Aorta (tissue), 5 donors: ENCODE results near the gene FAT3. TPM values are rescaled to one million over a fixed set of nuclear protein-coding genes. Genes with fewer than 3 reads are reported as not detected.

Experiments
- ATAC-seq: fragments of 200-7000 bp; cut with Tn5 transposase; one replicate; pipeline ENCODE4 v1.9.1; 2022; ENCODE audit warnings: moderate library complexity; ENCODE audit not compliant: low FRiP score
- DNase-seq, 2 donors: peaks; one replicate each; pipeline ENCODE4 v3.0.0-alpha.2; 2020
- H3K27ac ChIP-seq, 2 donors: one replicate each; pipeline ENCODE4 v1.5.1; 2013; ENCODE audit warnings: low read length in 2 of 2, mild to moderate bottlenecking in 2 of 2, moderate library complexity in 2 of 2, control low read depth in 1 of 2, inconsistent platforms in 1 of 2, low read depth in 1 of 2
- H3K27me3 ChIP-seq, 2 donors: one replicate each; pipeline ENCODE4 v1.6.1; 2013; ENCODE audit warnings: control low read depth in 1 of 2, low read length in 1 of 2, mild to moderate bottlenecking in 1 of 2, moderate library complexity in 1 of 2; ENCODE audit not compliant: insufficient read depth in 2 of 2, control insufficient read depth in 1 of 2
- H3K36me3 ChIP-seq, 2 donors: one replicate each; pipeline ENCODE4 v1.6.1; 2013; ENCODE audit warnings: control low read depth in 1 of 2, low read length in 1 of 2, mild to moderate bottlenecking in 1 of 2; ENCODE audit not compliant: insufficient read depth in 2 of 2, control insufficient read depth in 1 of 2
- H3K4me1 ChIP-seq, 2 donors: one replicate each; pipeline ENCODE4 v1.6.1; 2013; ENCODE audit warnings: low read length in 2 of 2, control low read depth in 1 of 2, mild to moderate bottlenecking in 1 of 2, moderate library complexity in 1 of 2; ENCODE audit not compliant: insufficient read depth in 2 of 2, control insufficient read depth in 1 of 2
- H3K4me3 ChIP-seq, 2 donors: one replicate each; pipeline ENCODE4 v1.5.1; 2013; ENCODE audit warnings: low read length in 2 of 2, control low read depth in 1 of 2, mild to moderate bottlenecking in 1 of 2
- H3K9me3 ChIP-seq: one replicate; pipeline ENCODE4 v1.6.1; 2013; ENCODE audit warnings: mild to moderate bottlenecking, low read length; ENCODE audit not compliant: control insufficient read depth
- WGBS, 2 donors: extraction: QIAGEN DNeasy Blood & Tissue Kit; methylation state at CpG; one replicate each; pipeline ENCODE4 v1.1.7; 2013; 5-methylcytosine and 5-hydroxymethylcytosine counted together
- intact Hi-C, 2 donors: fragments of 100-400 bp; cut with DNase I; formaldehyde crosslinking; loops; one replicate each; pipeline versions ENCODE4 v1.14.2 to v1.15.0; 2022
- long read RNA-seq, 2 donors: library from polyadenylated mRNA; unstranded; transcript quantifications; one replicate each; pipeline ENCODE4 v2.0.0, GENCODE V29; 2020 to 2021
- polyA plus RNA-seq, 2 donors: library from polyadenylated mRNA; stranded (reverse); fragments of 200-250 nt; gene quantifications; one replicate each; pipeline ENCODE4 v1.2.3, GENCODE V29; 2013
- total RNA-seq, 2 donors: library from RNA; stranded (reverse); fragmentation: NEBNext Ultra II Directional; extraction: Animal tissue kit (Norgen Biotek cat#: 25700); gene quantifications; one replicate each; pipeline ENCODE4 v1.2.1, GENCODE V29; 2021
- donor health status: healthy with polysubstance abuse.
- donor health status: Bipolar disorder and iron deficiency.
- donor health status: DM: no; HTN: no; CAD: no.
- donor health status: DM: no; HTN: no; CAD: no.
- donor health status: DM: yes; HTN: yes; CAD: no.

Gene FAT3
- 10 to 100 TPM; 14.8 to 37.5 TPM for total RNA-seq
- 10 to 100 TPM in 1 of 2 donors, 1 to 10 TPM in 1; 4.0 to 11.3 TPM for polyA plus RNA-seq
- long read RNA-seq, donor 1, partial matches to known transcripts: 2 of 8 reads
- long read RNA-seq, donor 1, other reads (novel, unspliced or antisense): 6 of 8 reads
- long read RNA-seq, donor 2, partial matches to known transcripts: 3 of 5 reads
- long read RNA-seq, donor 2, other reads (novel, unspliced or antisense): 2 of 5 reads

DNA sequence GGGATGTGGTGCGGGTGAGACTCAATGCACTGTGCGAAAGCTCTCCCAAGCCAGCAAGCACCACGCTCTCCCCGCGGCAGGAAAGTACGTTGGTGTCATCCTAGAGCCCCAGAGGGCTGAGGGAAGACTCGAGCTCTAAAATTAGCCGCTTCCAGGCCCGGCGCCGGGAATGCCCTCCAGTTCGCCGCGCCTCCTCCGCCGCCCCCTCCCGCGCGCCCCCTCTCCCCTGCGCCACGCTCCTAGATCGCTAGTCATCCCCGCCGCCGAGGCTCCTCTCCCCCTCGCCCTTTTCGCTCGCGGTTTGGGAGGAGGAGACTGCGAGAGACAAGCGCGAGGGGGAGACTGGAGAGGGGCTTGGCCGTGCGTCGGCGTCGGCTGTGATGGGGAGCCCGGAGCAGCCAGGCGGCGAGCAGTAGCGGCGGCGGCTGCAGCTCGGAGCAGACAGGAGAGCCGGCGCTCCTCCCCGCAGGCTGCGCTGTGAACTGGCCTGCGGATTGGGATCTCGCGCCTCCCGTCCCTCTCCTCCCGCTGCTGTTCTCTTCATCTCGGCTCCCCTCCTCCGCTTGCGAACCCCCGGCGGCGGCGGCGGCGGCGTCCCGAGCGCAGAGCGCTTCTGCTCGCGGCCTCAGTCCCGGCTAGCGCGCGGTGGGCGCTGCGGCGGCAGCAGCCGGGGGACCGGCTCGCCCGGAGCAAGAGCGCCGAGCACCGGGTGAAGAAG, at the start of gene FAT3:
Gene FAT3 (plus strand): TSS at position 412 of the 718 bp plus-strand sequence. CDS start 127,295 bp downstream, outside the sequence.
- ATAC-seq (peak; percentile 68), DNase-seq (peak; percentile 53 to 86)
- Histone ChIP-seq H3K27ac (peak within 1 kb of the TSS in 1 of 2 donors; percentile 30), H3K9me3 (no peaks in the 10 kb centered on the region), H3K4me1 (no peaks in the 10 kb centered on the region), H3K36me3 (no peaks in the 10 kb centered on the region), H3K4me3 (peak within 1 kb of the TSS; percentile 8 to 67), H3K27me3 (no peaks in the 10 kb centered on the region)
- WGBS, 2 donors: 1% methylated on average over 68 to 82 of the region's 82 CpGs
- intact Hi-C loops: loop anchor here in 1 of 2 donors (10.0 kb wide), 3 partner anchors 50 to 320 kb away; no protein-coding TSS in a partner anchor

DNA sequence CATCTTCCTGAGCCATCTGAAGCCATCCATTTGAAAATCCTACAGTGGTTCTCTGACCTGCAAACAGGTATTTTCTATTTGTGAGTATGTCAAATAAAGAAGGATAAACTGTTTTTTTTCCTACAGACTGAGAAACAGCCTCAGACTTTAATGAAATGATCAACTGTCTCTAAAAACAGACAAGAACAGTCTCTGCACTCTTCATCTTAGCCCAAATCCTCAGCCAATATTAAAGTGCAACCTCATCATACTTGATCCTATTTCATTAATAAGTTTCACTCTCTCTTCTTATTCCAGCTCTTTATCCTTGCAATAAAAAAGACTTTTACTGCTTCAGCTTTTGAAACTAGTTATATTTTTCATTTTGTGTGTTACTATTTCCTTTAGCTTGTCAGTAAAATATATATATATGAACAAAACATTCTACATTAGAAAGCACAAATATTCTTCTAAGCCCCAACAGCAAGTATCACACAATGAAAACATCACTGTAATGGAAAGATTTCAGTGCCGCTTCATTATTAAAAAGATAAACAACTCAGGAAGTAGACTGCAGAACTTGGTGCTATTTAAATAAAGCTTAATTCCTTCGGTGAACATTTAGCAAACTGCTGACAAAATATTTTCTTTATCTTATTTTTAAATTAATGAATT, 45.5 kb upstream of the FAT3 start:
- H3K27me3 ChIP-seq: no peaks in the 10 kb centered on the region
- H3K36me3 ChIP-seq: no peaks in the 10 kb centered on the region
- WGBS, 2 donors: 25 to 30% methylated on average over 2 of the region's 2 CpGs
- ATAC-seq (no peak), DNase-seq (no peak)
- H3K9me3 ChIP-seq: no peaks in the 10 kb centered on the region
- intact Hi-C loops: no loop called here
- no peak overlapping the region for H3K4me3 ChIP-seq
- H3K4me1 ChIP-seq: no peaks in the 10 kb centered on the region
- no peak overlapping the region for H3K27ac ChIP-seq

- H3K4me1 ChIP-seq: no peaks in the 10 kb centered on the region
- no peak overlapping the region for H3K4me3 ChIP-seq
- H3K27ac ChIP-seq: no peak overlapping the region
- H3K27me3 ChIP-seq: no peaks in the 10 kb centered on the region
- H3K9me3 ChIP-seq: no peaks in the 10 kb centered on the region
- no peak for ATAC-seq
- intact Hi-C loops: no loop called here
- no peak for DNase-seq
- H3K36me3 ChIP-seq: no peaks in the 10 kb centered on the region
These were observed 44.4 kb upstream of the FAT3 start for GRCh38 chr11:92180226-92180625.

GRCh38 chr11:92180664-92181251, 43.9 kb upstream of the FAT3 start:
- no peaks in the 10 kb centered on the region for H3K36me3 ChIP-seq
- H3K4me1 ChIP-seq: no peaks in the 10 kb centered on the region
- DNase-seq: peak in 1 of 2 donors; percentile 51
- no peaks in the 10 kb centered on the region for H3K9me3 ChIP-seq
- peak; percentile 62 for ATAC-seq
- 61 to 65% methylated on average over 5 of the region's 5 CpGs for WGBS, 2 donors
- no peak overlapping the region for H3K4me3 ChIP-seq
- no peaks in the 10 kb centered on the region for H3K27me3 ChIP-seq
- H3K27ac ChIP-seq: no peak overlapping the region
- intact Hi-C loops: no loop called here

DNA sequence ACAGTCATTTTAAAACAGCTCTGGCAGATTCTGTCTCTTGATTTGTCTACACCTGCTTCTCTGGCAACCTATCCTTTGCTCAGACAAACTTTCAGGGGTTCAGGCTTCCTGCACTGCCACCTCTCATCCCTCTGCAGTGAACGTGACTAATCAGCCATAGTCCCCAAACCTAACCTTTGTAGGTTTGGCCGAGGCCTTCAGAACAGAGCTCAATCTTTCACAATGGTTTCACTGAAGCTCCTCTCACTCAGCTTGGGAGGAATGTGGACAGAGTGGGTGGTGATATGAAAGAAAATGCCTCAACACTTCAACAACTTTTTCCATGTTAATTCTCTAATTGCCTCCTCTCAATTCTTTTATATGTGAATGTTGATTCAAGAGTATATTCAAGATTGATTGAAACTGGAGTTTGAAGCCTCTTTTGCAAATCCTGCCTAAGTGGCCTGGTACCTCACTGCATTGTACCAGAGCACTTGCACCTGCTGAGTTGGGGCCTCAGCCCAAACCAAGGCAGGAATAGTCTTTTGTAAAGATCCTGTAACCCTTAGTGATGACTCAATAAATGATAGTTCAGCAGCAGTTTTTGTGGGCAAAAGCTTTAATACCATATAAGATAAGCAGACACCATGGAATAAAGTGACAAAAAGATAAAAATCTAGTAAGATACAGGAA, 33.9 kb upstream of the FAT3 start:
- no peak overlapping the region for H3K27ac ChIP-seq
- H3K4me1 ChIP-seq: no peaks in the 10 kb centered on the region
- DNase-seq: no peak
- H3K4me3 ChIP-seq: no peak overlapping the region
- H3K9me3 ChIP-seq: no peaks in the 10 kb centered on the region
- H3K36me3 ChIP-seq: no peaks in the 10 kb centered on the region
- WGBS, 2 donors: 73% methylated on average over 2 of the region's 2 CpGs
- intact Hi-C loops: no loop called here
- ATAC-seq: no peak
- no peaks in the 10 kb centered on the region for H3K27me3 ChIP-seq

- H3K9me3 ChIP-seq: no peaks in the 10 kb centered on the region
- ATAC-seq: no peak
- no peaks in the 10 kb centered on the region for H3K4me1 ChIP-seq
- H3K27me3 ChIP-seq: peaks cover 0 to 2% of the 10 kb centered on the region in 2 donors
- H3K36me3 ChIP-seq: no peaks in the 10 kb centered on the region
- H3K4me3 ChIP-seq: no peak overlapping the region
- H3K27ac ChIP-seq: no peak overlapping the region
- intact Hi-C loops: no loop called here
- no peak for DNase-seq
These were observed 32.5 kb upstream of the FAT3 start for GRCh38 chr11:92192141-92192540.

GRCh38 chr11:92198268-92198667, 26.4 kb upstream of the FAT3 start:
- H3K4me1 ChIP-seq: no peaks in the 10 kb centered on the region
- DNase-seq (no peak), ATAC-seq (no peak)
- H3K27me3 ChIP-seq: peaks cover 0 to 2% of the 10 kb centered on the region in 2 donors
- no peaks in the 10 kb centered on the region for H3K9me3 ChIP-seq
- WGBS, 2 donors: 80 to 81% methylated on average over 1 of the region's 1 CpG
- intact Hi-C loops: no loop called here
- no peak overlapping the region for H3K4me3 ChIP-seq
- no peaks in the 10 kb centered on the region for H3K36me3 ChIP-seq
- H3K27ac ChIP-seq: no peak overlapping the region

GRCh38 chr11:92199991-92200390, 24.6 kb upstream of the FAT3 start:
- ATAC-seq: no peak

More at GRCh38 chr11:92199991-92200390, 24.6 kb upstream of the FAT3 start:
- 79 to 80% methylated on average over 3 of the region's 3 CpGs for WGBS, 2 donors
- Histone ChIP-seq H3K27me3 (peaks cover 0 to 2% of the 10 kb centered on the region in 2 donors), H3K4me3 (no peak overlapping the region), H3K9me3 (no peaks in the 10 kb centered on the region), H3K4me1 (peaks cover 1 to 4% of the 10 kb centered on the region in 2 donors), H3K27ac (no peak overlapping the region), H3K36me3 (no peaks in the 10 kb centered on the region)
- intact Hi-C loops: no loop called here
- no peak for DNase-seq
